ENCODE measurements around the gene KCNK2.

- TF ChIP-seq CTCF (conservative IDR thresholded peaks at IDR 0.05 in 1 of 2, IDR thresholded peaks at IDR 0.05 in 1 of 2; ENCODE audit: extremely low read depth in 1 of 2, insufficient read depth in 1 of 2, low read depth in 1 of 2, low read length in 2 of 2) (no peak), EZH2 (IDR thresholded peaks at IDR 0.05; ENCODE audit: borderline replicate concordance, low read length) (no peak)
Observed at GRCh38 chr1:215064327-215064726, 18.2 kb upstream of the KCNK2 start.

All from mammary epithelial cell (primary cell).